IMR-90 (cell line): ENCODE data around the gene HYCC2.

Experiments used
- BHLHE40 ChIP-seq: fragments of 150-350 bp; IDR thresholded peaks from 2 replicates; pipeline ENCODE4 v1.6.1; 2016; ENCODE audit warnings: mild to moderate bottlenecking, low read depth, low read length
- CEBPB ChIP-seq: IDR thresholded peaks from 2 replicates; pipeline ENCODE4 v1.6.1; 2012; ENCODE audit warnings: low read depth, low read length, improper control_type of control experiment
- MXI1 ChIP-seq: IDR thresholded peaks from 2 replicates; pipeline ENCODE4 v1.6.1; 2012; ENCODE audit warnings: low read depth, mild to moderate bottlenecking, low read length, moderate library complexity, borderline replicate concordance
- POLR2A ChIP-seq: IDR thresholded peaks from 2 replicates; pipeline ENCODE4 v1.6.1; 2012; ENCODE audit warnings: mild to moderate bottlenecking, low read depth, low read length
- SMC3 ChIP-seq: fragments of 150-350 bp; IDR thresholded peaks from 2 replicates; pipeline ENCODE4 v1.6.1; 2016; ENCODE audit warnings: low read depth, mild to moderate bottlenecking, antibody characterized with exemption, low read length, moderate library complexity
- TF ChIP-seq, protein P1 (sequence below): conservative IDR thresholded peaks from 2 replicates; pipeline ENCODE4 v1.5.1; 2012; ENCODE audit warnings: mild to moderate bottlenecking, low read depth, low read length, improper control_type of control experiment

DNA sequence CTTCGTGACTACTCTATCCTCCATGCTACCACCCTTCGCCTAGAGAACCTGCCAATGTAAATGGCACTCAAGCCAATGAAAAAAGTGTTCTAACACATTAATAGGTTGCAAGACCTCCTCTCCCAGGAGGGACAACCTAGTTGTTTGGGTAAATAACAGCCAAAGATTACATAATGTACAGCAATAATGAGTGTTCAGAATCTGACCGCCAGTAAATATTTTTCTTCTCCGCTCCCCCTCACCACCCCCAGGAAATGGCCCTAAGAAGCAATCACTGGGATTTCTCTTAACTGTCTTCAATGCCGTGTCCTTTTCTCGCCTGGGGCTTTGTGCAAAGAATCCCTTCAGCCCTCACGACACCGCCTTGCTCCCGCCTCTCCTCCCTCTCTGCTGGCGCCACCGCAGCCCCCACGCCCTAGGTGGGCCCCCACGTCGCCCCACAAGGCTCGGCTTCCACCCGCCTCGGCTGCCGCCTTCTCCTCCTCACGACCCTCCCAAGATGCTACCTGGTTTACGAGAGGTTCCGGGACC, 458 bp downstream of the HYCC2 start:
- TF ChIP-seq, protein P1, sequence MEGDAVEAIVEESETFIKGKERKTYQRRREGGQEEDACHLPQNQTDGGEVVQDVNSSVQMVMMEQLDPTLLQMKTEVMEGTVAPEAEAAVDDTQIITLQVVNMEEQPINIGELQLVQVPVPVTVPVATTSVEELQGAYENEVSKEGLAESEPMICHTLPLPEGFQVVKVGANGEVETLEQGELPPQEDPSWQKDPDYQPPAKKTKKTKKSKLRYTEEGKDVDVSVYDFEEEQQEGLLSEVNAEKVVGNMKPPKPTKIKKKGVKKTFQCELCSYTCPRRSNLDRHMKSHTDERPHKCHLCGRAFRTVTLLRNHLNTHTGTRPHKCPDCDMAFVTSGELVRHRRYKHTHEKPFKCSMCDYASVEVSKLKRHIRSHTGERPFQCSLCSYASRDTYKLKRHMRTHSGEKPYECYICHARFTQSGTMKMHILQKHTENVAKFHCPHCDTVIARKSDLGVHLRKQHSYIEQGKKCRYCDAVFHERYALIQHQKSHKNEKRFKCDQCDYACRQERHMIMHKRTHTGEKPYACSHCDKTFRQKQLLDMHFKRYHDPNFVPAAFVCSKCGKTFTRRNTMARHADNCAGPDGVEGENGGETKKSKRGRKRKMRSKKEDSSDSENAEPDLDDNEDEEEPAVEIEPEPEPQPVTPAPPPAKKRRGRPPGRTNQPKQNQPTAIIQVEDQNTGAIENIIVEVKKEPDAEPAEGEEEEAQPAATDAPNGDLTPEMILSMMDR: no peak
- TF ChIP-seq POLR2A (no peak), SMC3 (no peak), MXI1 (no peak), BHLHE40 (no peak), CEBPB (no peak)
